Erythroblast (primary cell): ENCODE results near the gene ECI1.

Experiments used
- GATA1 ChIP-seq: IDR thresholded peaks from 2 replicates; pipeline ENCODE4 v1.6.1; 2011; ENCODE audit warnings: low read depth, mild to moderate bottlenecking, control low read depth, low read length, moderate library complexity
- POLR2A ChIP-seq: IDR thresholded peaks from 2 replicates; pipeline ENCODE4 v1.6.1; 2011; ENCODE audit warnings: mild to moderate bottlenecking, low read length

- no peak for TF ChIP-seq POLR2A
- no peak for TF ChIP-seq GATA1
Observed at GRCh38 chr16:2289282-2289681, 37.9 kb upstream of the ECI1 start.
